ENCODE results near the gene ENTPD3. TPM values are rescaled to one million over a fixed set of nuclear protein-coding genes. Genes with fewer than 3 reads are reported as not detected.

ENTPD3 gene
- total and polyA plus RNA-seq, 2 of the 13 experiments (the other 11 are each of a cell fraction or from before 2014, with no cell fraction given) = 0.07 TPM; not detected in 1

- peak; percentile 59; the same call in 1 of the 2 replicates for TF ChIP-seq BCL3 (CRISPR knock-in tag; IDR thresholded peaks at IDR 0.05)
- TF ChIP-seq NR3C1 (CRISPR knock-in tag; IDR thresholded peaks at IDR 0.05) = no peak
- peak; percentile 97 to 98 for TF ChIP-seq POLR2A (IDR thresholded peaks at IDR 0.05; ENCODE audit: insufficient read depth in 1 of 2, low read depth in 2 of 2, low read length in 2 of 2)
- TF ChIP-seq RELA (CRISPR knock-in tag; IDR thresholded peaks at IDR 0.05) = peak; percentile 36; the same call in 1 of the 2 replicates
- TF ChIP-seq ARNTL (CRISPR knock-in tag; IDR thresholded peaks at IDR 0.05) = no peak; the same call in 1 of the 2 replicates
- TF ChIP-seq MAF1 (CRISPR knock-in tag; IDR thresholded peaks at IDR 0.05; ENCODE audit: borderline replicate concordance) = 0 out of 2 replicates have a peak, but pooled peaks have one; percentile 60
- no peak for TF ChIP-seq CERS6 (CRISPR knock-in tag; IDR thresholded peaks at IDR 0.05)
- TF ChIP-seq ZNF33A (CRISPR knock-in tag; IDR thresholded peaks at IDR 0.05; ENCODE audit: borderline replicate concordance) = no peak
- no peak for TF ChIP-seq ZNF17 (CRISPR knock-in tag; IDR thresholded peaks at IDR 0.05)
- TF ChIP-seq HNF1A (IDR thresholded peaks at IDR 0.05; ENCODE audit: low read depth) = no peak
- TF ChIP-seq HNF1A (CRISPR knock-in tag; IDR thresholded peaks at IDR 0.05; ENCODE audit: borderline replicate concordance) = peak; percentile 47; the same call in 1 of the 2 replicates
- 0 out of 2 replicates have a peak, but pooled peaks have one; percentile 66 for TF ChIP-seq HOXD1 (CRISPR knock-in tag; IDR thresholded peaks at IDR 0.05)
- 0 out of 2 replicates have a peak, but pooled peaks have one; percentile 45 for TF ChIP-seq TERF1 (CRISPR knock-in tag; IDR thresholded peaks at IDR 0.05)
- TF ChIP-seq ZZZ3 (CRISPR knock-in tag; IDR thresholded peaks at IDR 0.05; ENCODE audit: borderline replicate concordance) = peak; percentile 86; the same call in 1 of the 2 replicates
- peak; percentile 30; the same call in 1 of the 2 replicates for TF ChIP-seq KDM3A (CRISPR knock-in tag; IDR thresholded peaks at IDR 0.05; ENCODE audit: low read depth)
- 0 out of 2 replicates have a peak, but pooled peaks have one; percentile 19 for TF ChIP-seq PITX1 (CRISPR knock-in tag; IDR thresholded peaks at IDR 0.05)
- TF ChIP-seq TAF15 (IDR thresholded peaks at IDR 0.05; ENCODE audit: low read depth, low read length, poor library complexity, severe bottlenecking) = peak; percentile 34
- peak; percentile 83; the same call in 1 of the 2 replicates for TF ChIP-seq SIN3A (IDR thresholded peaks at IDR 0.05; ENCODE audit: borderline replicate concordance, low read depth, low read length)
- TF ChIP-seq ZSCAN22 (CRISPR knock-in tag; IDR thresholded peaks at IDR 0.05) = no peak
- TF ChIP-seq SP140L (CRISPR knock-in tag; IDR thresholded peaks at IDR 0.05; ENCODE audit: borderline replicate concordance) = no peak
- TF ChIP-seq SALL1 (CRISPR knock-in tag; IDR thresholded peaks at IDR 0.05) = peak; percentile 91
These were observed 70.2 kb downstream of the ENTPD3 start, which contains the start of gene RPL14 (continued) for GRCh38 chr3:40456940-40457823.
